Activated gamma-delta T cell (primary cell): Measurements from ENCODE around the gene PNKD.

Source experiments
- DNase-seq: peaks from one replicate; lab custom pipeline; 2025; lab: John Stamatoyannopoulos, UW

PNKD gene

DNA sequence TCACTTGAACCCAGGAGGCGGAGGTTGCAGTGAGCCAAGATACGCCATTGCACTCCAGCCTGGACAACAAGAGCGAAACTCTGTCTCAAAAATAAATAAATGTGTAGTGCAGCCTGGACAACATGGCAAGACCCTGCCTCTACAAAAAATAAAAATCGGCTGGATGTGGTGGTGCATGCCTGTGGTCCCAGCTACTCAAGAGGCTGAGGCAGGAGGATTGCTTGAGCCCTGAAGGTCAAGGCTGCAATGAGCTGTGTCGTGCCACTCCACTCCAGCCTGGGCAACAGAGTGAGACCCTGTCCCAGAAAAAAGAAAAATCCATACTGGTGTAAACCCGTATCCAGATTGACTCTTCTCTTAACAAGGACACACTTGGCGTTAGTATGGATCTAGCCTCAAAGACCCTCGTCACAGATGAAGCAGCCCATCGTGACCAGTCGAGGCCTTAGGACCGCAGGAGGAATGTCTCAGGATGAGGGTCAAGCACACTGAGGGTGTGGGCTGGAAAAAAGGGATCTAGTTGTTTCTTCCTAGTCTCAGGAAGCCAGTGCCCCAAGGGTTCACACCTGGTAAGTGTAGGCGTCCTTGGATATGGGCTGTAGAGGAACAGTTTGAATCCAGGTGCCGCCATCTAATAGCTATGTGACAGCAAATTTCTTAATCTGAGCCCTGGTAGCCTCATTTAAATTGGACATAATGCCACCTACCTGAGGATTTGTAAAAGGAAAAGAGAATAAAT lies 13.5 kb upstream of the PNKD start:
- no peak for DNase-seq

GRCh38 chr2:218257390-218257981 lies 12.8 kb upstream of the PNKD start:
- no peak for DNase-seq

DNA sequence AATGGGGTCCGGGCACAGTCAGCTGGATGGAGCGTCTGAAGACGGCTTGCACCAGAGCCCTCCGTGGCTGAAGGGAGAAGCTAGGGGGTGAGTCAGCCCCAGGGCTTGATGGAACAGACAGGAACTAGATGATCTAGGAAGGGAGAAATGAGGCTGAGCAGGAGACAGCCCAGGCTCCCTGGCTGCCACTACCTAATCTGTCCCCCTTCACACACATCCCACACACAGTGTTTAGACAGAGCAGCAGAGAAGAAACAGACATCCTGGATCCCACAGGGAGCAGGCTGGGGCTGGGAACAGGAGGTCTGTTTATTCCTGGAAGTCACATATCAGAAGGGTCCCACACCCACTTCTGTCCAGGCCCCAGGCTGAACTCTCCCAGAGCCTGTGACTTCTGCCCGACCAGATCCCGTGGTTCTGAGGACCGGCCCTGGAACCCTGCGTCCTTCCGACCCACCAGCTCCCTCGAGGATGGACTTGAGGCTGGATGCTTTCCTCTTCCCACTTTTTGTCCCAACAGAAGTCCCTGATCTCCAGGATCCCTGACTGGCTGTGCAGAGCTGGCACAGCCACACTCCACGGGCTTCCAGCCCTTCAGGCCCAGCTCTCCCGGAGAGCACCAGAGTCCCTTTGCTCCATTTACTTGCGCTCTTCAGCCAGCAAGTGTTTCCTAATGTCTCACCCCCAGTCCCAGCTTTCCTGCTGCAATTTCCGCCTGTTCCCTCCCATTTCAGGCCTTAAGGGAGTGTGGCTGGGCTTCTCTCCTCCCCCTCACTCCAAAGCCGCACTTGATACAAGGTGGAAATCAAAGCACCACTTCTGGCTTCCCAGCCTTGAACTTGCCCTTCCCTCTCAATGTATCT lies 11.0 kb upstream of the PNKD start:
- DNase-seq: no peak

DNA sequence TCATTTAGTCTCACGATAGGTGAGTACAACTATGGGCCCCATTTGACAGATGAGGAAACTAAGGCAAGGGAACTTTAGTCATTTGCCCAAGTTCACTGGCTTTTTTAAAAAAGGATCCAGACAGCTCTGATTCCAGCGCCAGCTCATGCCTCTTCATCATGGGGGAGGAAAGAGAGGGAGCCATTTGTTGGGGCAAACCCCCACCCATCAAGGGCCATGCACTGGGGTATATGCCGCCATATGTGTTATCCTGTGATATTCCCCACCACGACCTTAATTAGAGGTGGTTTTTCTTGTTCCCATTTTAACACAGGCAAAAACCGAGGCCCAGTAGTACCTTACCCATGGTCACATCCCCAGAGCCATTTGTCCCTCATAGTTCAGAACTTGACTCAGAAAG lies 10.2 kb upstream of the PNKD start:
- DNase-seq: no peak

DNA sequence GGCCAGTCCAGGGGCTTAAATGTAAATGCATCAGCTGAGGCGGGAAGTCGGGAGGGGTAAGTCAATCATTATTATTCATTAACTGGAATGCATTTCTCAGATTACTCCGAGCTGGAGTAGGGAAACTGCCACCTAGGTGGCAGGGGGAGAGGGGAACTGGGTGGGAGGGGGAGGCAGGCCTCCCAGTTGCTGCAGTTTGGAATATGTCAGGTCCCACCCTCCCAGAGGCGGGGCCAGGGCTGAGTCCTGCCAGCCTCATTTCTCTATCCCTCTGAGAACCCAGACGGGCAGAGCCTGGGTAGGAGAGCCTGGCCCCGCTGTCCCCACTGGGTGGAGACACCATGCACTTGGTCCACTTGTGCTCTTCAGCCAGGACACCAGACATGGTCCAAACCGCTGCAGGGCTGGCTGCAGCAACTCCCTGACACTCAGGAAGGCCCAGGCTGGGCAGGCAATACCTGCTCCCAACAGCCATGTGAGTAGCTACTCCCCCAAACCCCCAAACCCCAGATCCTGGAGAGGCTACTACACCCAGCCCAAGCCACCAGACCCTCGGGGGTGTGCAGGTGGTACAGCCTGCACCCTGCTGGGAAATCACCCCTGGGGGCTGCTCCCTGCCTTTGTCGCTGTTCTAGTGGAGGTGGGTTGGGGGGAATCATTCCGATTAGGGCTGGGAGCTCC lies 9.4 kb upstream of the PNKD start, which contains the start of gene GPBAR1:
Gene GPBAR1, plus strand, starts transcription at position 274 of the 681 bp plus-strand sequence. CDS start 1,710 bp downstream, outside the sequence.
- DNase-seq: no peak

DNA sequence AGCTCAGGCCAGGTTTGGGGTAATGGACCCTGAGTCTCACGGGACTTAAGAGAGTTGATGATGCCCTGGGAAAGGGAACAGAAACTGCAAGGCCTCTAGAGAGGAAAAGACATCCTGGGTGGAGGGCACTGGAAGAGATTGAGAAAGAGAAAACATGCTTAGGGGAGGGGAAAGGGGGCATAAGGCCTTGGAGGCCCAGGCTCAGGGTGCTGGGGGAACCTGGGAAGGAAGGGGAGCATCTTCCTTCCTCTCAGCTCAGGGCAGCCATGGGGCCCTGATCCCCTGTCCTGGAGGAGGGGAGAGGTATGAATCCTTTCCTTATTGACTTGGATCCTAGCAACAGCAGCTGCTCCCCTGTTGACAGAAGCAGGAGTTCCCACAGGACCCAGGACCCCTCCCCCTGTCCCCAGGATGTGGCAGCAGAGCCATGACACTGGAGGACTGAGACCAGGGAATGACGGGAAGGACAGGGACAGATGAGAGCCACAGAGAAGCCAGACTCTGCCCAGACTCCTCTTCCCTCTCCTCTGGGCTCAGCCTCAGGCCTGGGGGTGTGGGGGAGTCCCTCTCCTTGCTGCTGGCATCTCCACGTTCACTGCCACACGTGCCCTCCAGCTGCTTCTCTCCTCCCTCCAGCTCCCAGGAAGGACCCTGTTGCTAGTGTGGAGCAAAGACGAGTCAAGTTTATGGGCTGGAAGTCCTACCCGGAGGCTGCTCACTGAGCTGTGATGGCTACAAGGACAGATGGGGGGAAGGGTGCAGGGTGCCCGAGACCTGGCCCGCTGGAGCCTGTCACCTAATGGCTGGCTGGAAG lies 8.7 kb upstream of the PNKD start:
- DNase-seq: no peak

GRCh38 chr2:218262237-218262600 lies 8.1 kb upstream of the PNKD start:
- no peak for DNase-seq

- no peak for DNase-seq
Measured at GRCh38 chr2:218262631-218263586, 7.4 kb upstream of the PNKD start.

DNA sequence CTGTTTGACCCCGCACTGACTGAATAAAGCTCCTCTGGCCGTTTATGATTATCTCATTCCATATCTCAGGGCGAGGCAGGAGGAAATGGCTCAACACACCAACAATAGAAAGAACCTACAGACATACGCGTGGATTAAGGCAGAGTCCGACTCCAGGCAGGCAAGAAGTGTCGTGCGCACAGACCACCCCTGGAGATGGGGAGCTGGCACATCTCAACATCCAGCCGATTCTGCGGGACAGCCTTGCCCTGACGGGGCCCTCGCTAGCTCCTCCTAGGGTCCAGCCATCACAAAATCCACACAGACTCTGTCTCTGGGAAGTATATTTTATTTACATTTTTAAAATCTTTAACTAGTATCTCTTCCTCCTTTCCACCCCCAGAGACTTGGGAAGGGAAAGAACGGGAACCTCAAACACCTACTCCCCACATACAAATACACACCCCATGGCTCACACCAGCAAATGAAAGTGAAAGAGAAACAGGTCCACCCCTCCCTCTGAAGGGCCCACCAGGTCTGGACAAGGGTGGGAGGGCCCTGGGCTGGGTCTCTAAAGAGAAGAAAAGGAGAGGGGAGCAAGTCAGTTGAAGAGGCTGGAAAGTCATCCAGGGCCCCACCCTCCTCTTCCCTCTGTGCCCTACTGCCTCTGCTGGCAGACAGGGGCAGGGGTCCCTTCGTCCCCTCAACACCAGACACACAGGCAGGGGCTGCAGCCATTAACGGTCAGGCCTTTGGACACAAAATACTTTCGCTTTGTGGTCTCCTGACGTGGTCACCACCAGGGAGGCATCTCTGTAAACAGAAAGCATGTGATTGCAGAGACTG lies 6.3 kb upstream of the PNKD start:
- DNase-seq: no peak

DNA sequence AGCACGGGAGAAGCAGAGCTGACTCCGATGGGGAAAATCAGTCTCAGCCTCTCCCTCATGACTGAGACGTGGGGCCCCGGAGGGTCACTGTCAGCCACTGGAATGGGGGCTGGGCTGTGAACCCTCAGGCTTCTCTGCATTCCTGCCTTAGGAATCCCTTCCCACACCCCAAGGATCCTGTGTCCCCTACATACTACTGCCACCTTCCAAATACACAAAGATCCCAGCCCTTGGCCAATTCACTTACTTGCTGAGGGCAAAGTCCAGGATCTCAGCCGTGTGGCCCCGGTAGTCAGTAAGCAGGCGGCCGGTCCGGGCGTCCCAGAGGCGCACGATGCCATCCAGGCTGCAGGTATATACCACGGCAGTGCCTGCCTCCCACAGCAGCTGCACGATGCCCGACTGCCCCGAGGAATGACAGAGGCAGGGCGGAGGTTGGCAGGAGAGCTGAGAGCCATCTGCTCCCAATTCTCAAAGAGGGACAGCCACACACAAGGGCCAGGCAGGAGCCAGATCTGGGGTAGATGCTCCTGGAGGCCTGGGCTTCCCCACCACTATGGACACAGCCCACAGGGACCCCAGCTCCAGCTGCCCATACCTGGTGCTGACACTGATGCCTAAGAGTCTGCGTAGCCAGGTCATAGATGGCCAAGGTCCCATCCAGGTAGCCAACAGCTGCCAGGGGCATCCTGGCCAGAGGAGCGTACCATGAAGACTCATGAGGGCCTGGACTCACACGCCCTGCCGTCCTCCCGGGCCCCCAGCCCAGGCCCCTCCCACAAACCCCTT lies 5.4 kb upstream of the PNKD start:
- no peak for DNase-seq

- no peak for DNase-seq
Measured at GRCh38 chr2:218265626-218266025, 4.7 kb upstream of the PNKD start.

DNA sequence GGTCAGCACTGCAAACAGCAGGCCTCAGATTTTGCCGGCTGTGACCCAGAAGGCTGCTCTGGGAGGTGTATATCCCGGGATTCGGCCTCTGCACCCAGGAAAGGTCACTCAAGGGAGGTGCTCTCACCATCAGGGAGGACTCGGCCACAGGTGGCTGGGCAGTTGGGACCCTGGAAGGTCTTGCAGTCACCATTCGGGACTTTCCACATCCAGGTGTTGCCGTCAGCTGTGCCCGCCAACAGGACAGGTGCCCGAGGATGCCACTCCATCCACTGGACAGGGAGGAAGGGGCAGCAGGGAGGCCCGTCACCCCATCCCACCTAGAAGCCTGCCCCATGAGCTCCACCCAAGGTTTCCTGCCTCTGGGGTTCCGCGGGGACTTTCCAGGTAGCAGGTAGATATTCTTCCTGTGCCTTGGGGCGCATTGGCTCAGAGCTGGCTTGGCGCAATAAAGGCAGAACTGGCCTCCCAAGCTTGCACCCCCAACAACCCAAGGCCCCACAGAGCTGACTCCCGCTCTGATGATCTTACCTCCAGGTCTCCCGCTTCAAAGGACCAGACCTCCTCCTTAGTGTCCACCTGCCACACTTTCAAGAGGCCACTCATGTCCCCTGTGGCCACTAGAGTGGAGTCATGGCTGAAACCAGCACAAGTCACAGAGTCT lies 3.9 kb upstream of the PNKD start:
- no peak for DNase-seq

GRCh38 chr2:218267259-218267658 lies 3.1 kb upstream of the PNKD start:
- DNase-seq: no peak

DNA sequence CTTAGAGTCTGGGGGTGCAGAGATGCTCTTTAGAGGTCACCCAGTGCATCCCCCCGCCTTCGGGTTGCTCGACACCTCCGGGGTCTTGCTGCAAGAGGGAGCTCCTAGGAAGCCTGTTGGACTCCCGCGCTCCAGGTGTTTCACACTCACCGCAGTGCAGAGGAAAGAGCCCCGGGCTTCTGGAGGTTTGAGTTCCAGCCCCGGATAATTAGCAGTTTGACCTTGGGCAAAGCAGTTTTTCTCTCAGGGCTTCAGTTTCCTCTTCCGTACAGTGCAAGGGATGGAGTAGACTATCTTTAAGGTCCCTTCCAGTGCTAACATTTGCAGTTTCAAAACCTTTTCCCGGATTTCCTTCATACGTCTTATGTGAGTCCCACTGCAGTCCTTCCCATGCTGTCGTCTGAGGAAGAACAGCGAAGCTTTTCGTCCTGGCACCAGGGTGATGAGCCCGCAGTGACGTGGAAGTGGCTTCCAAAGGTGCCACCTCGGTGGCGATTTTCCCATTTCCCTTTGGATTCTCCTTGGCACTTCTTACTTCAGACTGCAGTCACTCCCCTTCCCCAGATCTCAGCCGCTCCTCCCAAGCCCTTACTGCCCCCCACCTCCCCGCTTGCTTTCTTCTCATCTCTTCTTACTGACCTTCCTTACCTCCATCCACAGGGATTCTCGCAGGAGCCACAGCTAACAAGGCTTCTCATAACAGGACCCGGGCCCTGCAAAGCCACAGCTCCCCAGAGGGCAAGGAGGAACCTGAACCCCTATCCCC lies 585 bp downstream of the PNKD start:
- DNase-seq: no peak

DNA sequence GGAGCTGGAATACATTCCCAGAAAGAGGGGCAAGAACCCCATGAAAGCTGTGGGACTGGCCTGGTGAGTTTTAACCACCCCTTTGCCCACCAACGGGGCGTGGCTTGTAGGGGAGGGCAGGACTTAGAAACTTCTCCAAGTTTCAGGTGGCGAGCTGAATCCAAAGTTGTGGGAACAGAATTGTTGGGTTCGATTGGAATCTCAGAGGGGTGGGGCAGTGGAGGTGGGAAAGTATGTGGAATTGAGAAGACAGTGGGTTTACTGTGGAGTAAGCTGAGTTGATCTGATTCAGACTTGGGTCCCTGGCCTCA lies 1.1 kb downstream of the PNKD start:
- no peak for DNase-seq

GRCh38 chr2:218271865-218272530 lies 1.7 kb downstream of the PNKD start:
- no peak for DNase-seq
